Breast epithelium (tissue), 4 donors: ENCODE measurements around the gene GLT6D1. TPM values are rescaled to one million over a fixed set of nuclear protein-coding genes. Genes with fewer than 3 reads are reported as not detected.

Experiments
- DNase-seq, 2 donors: peaks; one replicate each; pipeline ENCODE4 v3.0.0-alpha.2; 2019; ENCODE audit warnings: low spot score in 2 of 2
- H3K27ac ChIP-seq, 2 donors: fragments of 200-600 bp; sonication (generic) in 1 of 2; one replicate each; pipeline ENCODE4 v1.5.1; 2016 to 2019; ENCODE audit warnings: mild to moderate bottlenecking in 1 of 2
- H3K27me3 ChIP-seq, 2 donors: fragments of 200-600 bp; sonication (generic) in 1 of 2; one replicate each; pipeline versions ENCODE4 v1.5.1 to v1.6.0; 2017 to 2019; ENCODE audit warnings: control low read depth in 1 of 2, mild to moderate bottlenecking in 1 of 2
- H3K36me3 ChIP-seq: fragments of 200-600 bp; one replicate; pipeline ENCODE4 v1.5.1; 2019
- H3K4me1 ChIP-seq, 2 donors: fragments of 200-600 bp; sonication (generic); one replicate each; pipeline ENCODE4 v1.5.1; 2016 to 2019; ENCODE audit warnings: control low read depth in 1 of 2
- H3K4me3 ChIP-seq, 3 donors: fragments of 200-600 bp; sonication (generic); 1 replicate in 2 of 3; 2 replicates in 1 of 3; pipeline ENCODE4 v1.5.1; 2016 to 2019; ENCODE audit warnings: mild to moderate bottlenecking in 3 of 3, moderate library complexity in 2 of 3
- H3K9me3 ChIP-seq, 2 donors: fragments of 200-600 bp; sonication (generic) in 1 of 2; one replicate each; pipeline ENCODE4 v1.5.1; 2016 to 2019; ENCODE audit warnings: control low read depth in 1 of 2
- POLR2A ChIP-seq: fragments of 450-650 bp; IDR thresholded peaks from one replicate; pipeline ENCODE4 v1.6.1; 2016; ENCODE audit warnings: antibody characterized with exemption, mild to moderate bottlenecking, moderate library complexity
- POLR2AphosphoS5 ChIP-seq, 3 donors: sonication (generic); formaldehyde crosslinking; IDR thresholded peaks; one replicate each; pipeline ENCODE4 v1.6.1; 2017; ENCODE audit warnings: antibody characterized with exemption in 3 of 3
- intact Hi-C: fragments of 100-400 bp; cut with DNase I; formaldehyde crosslinking; loops from one replicate; pipeline ENCODE4 v1.15.1; 2023; ENCODE audit warnings: low total_unique reads
- total RNA-seq, 3 donors: library from RNA; depleted of rRNA; stranded (reverse); fragments of >200 nt; gene quantifications; one replicate each; pipeline ENCODE4 v1.1.0, GENCODE V29; 2016
- TF ChIP-seq, protein P1 (sequence below), 3 donors: fragments of 450-650 bp; IDR thresholded peaks; one replicate each; pipeline ENCODE4 v1.5.1; 2016 to 2017; ENCODE audit warnings: antibody characterized with exemption in 3 of 3, mild to moderate bottlenecking in 3 of 3, moderate library complexity in 3 of 3

GLT6D1 gene
- total RNA-seq, 3 donors from 2014 or later, result not detected

DNA sequence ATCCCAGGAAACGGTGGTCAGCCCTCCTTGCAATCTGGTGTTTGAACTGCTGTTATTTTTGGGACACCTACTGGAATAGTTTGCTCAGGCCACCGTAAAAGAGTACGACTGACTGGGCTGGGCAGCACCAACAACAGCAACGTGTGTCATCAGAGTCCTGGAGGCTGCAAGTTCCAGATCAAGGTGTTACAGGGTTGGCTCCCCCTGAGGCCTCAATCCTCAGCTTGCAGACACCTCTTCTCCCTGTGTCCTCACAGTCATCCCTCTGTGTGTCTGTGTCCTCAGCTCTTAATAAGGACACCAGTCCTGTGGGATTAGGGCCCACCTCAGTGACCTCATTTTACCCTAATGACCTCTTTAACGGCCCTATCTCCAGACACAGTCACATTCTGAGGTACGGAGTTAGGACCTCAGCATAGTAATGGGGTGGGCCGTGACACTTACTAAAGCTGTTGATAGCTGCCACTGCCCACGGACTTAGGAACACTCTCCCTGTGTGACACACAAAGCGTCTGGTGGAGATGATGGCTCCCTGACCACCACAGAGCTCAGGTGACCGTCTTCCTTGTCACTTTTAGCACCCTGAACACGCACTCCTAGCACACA lies 16.8 kb downstream of the GLT6D1 start:
- H3K27ac ChIP-seq, result no peak overlapping the region
- H3K4me3 ChIP-seq, result no peak overlapping the region
- peaks cover 0 to 28% of the 10 kb centered on the region in 2 donors for H3K27me3 ChIP-seq
- no peak for DNase-seq
- H3K36me3 ChIP-seq, result no peaks in the 10 kb centered on the region
- no peak for TF ChIP-seq POLR2AphosphoS5 (IDR thresholded peaks at IDR 0.05)
- TF ChIP-seq, protein P1, sequence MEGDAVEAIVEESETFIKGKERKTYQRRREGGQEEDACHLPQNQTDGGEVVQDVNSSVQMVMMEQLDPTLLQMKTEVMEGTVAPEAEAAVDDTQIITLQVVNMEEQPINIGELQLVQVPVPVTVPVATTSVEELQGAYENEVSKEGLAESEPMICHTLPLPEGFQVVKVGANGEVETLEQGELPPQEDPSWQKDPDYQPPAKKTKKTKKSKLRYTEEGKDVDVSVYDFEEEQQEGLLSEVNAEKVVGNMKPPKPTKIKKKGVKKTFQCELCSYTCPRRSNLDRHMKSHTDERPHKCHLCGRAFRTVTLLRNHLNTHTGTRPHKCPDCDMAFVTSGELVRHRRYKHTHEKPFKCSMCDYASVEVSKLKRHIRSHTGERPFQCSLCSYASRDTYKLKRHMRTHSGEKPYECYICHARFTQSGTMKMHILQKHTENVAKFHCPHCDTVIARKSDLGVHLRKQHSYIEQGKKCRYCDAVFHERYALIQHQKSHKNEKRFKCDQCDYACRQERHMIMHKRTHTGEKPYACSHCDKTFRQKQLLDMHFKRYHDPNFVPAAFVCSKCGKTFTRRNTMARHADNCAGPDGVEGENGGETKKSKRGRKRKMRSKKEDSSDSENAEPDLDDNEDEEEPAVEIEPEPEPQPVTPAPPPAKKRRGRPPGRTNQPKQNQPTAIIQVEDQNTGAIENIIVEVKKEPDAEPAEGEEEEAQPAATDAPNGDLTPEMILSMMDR (IDR thresholded peaks at IDR 0.05), result no peak
- no peak for TF ChIP-seq POLR2A
- peaks cover 6 to 10% of the 10 kb centered on the region in 2 donors for H3K9me3 ChIP-seq
- H3K4me1 ChIP-seq, result no peaks in the 10 kb centered on the region
- intact Hi-C loops, result no loop called here

DNA sequence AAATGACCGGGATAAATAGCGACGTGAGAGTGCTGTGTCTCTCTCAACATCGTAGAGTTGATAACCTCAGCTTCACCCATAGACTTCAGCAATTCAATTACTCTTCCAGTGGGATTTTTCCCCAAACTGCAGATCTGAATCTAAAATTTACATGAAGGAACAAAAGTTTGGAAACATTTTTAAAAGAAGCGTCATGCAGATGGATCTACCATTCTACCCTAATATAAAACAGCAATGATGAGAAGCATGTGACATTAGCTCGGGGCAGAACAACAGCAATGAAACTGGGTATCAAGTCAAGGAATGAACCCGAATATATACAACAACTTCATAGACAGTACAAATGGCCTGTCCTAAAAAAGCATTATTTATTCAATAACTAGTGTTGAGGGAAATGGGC lies 18.8 kb downstream of the GLT6D1 start:
- Histone ChIP-seq H3K27ac (no peak overlapping the region), H3K9me3 (no peaks in the 10 kb centered on the region), H3K27me3 (peaks cover 0 to 39% of the 10 kb centered on the region in 2 donors), H3K4me1 (no peaks in the 10 kb centered on the region), H3K4me3 (no peak overlapping the region), H3K36me3 (no peaks in the 10 kb centered on the region)
- TF ChIP-seq POLR2A, result no peak
- TF ChIP-seq POLR2AphosphoS5 (IDR thresholded peaks at IDR 0.05), result no peak
- intact Hi-C loops, result no loop called here
- DNase-seq, result no peak

DNA sequence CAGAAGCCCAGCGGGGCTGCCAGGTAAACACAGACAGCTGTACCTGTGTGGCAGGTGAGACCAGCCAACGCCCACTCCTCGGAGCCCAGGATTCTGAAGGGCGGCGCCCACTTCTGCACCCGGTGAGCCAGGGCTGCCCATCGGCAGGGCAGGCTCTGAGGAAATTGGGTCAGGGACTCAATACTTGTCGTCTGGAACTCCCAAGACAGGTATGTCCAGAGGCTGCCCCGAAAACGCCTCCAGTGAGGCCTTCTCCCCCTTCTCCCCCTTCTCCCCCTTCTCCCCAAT lies 19.8 kb downstream of the GLT6D1 start:
- intact Hi-C loops, result no loop called here
- no peaks in the 10 kb centered on the region for H3K4me1 ChIP-seq
- no peak overlapping the region for H3K27ac ChIP-seq
- H3K27me3 ChIP-seq, result peaks cover 0 to 49% of the 10 kb centered on the region in 2 donors
- peak in 1 of 2 donors; percentile 2 for DNase-seq
- no peak overlapping the region for H3K4me3 ChIP-seq
- no peaks in the 10 kb centered on the region for H3K36me3 ChIP-seq
- TF ChIP-seq POLR2AphosphoS5 (IDR thresholded peaks at IDR 0.05), result no peak
- TF ChIP-seq POLR2A, result no peak
- TF ChIP-seq, protein P1 (IDR thresholded peaks at IDR 0.05), result no peak
- H3K9me3 ChIP-seq, result no peaks in the 10 kb centered on the region

DNA sequence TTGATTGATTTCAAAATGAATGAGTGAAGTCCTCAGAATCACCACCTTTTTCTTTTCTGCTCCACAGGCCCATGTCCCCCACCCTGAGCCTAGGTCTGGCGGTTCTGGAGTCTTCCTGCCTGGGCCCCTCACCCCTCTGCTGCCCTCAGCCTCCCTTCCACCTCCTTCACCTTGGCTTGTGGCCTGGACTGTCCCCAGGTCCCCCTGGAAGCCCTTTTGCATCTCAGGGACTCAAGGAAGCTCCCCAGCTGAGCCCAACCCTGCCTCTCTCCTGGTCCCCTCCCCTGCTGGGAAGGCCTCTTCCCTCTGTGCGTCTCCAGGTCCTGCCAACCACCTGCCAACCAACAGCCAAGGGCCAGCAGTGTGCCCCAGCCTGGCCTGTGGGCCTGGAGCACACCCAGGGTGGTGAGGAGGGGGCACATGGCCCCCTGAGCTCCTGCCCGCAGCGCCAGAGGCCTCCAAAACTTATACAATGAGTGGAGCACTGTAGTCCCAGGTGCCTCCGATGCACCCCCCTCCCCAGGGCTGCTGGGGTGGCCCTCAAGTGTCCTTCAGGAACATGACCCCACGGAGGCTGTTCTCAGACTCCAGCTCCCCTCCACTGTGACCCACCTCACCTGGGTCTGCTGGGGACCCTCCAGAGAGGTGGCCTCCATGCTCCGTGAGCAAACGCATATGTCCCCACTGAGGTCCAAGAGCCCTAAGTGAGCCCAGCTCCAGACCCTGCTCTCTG lies 20.3 kb downstream of the GLT6D1 start:
- Histone ChIP-seq H3K4me3 (no peak overlapping the region), H3K27ac (no peak overlapping the region), H3K4me1 (no peaks in the 10 kb centered on the region), H3K9me3 (no peaks in the 10 kb centered on the region), H3K27me3 (peaks cover 0 to 54% of the 10 kb centered on the region in 2 donors), H3K36me3 (no peaks in the 10 kb centered on the region)
- intact Hi-C loops, result no loop called here
- TF ChIP-seq POLR2AphosphoS5 (IDR thresholded peaks at IDR 0.05) (no peak), POLR2A (no peak)
- TF ChIP-seq, protein P1 (IDR thresholded peaks at IDR 0.05), result no peak
- peak in 1 of 2 donors; percentile 2 for DNase-seq

DNA sequence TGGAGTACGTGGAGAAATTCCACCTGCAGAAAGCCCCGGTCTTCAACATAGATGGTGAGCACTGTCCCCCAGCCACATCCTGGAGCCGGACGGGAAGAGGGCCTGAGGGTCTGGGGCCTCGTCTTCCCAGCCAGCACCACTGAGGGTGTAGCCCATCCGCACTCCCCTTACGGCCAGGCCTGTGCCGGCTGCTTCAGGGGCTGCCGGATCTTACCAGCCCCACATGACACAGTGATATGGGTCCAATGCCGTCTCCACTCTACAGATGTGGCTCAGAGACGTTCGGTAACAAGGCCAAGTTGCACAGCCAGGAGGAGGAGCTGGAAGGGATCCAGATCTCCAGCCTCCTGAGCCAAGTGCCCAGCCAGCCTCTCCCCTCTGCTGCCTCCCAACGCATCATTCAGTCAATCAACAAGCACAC lies 21.3 kb downstream of the GLT6D1 start:
- TF ChIP-seq POLR2AphosphoS5 (IDR thresholded peaks at IDR 0.05), result no peak
- TF ChIP-seq POLR2A, result no peak
- TF ChIP-seq, protein P1 (IDR thresholded peaks at IDR 0.05), result no peak
- H3K36me3 ChIP-seq, result no peaks in the 10 kb centered on the region
- H3K9me3 ChIP-seq, result no peaks in the 10 kb centered on the region
- intact Hi-C loops, result no loop called here
- H3K27ac ChIP-seq, result no peak overlapping the region
- H3K27me3 ChIP-seq, result peaks cover 0 to 64% of the 10 kb centered on the region in 2 donors
- DNase-seq, result peak in 1 of 2 donors; percentile 7
- no peak overlapping the region for H3K4me3 ChIP-seq
- H3K4me1 ChIP-seq, result no peaks in the 10 kb centered on the region
